HEK293 (cell line): ENCODE data around the gene CXCL12.

Source experiments
- CTCF ChIA-PET: fragments of 350-600 bp; formaldehyde crosslinking; extraction: SDS; loops from one replicate; lab custom pipeline; 2021; ENCODE audit warnings: antibody characterized with exemption; lab: Yijun Ruan, JAX
- POLR2A ChIA-PET: fragments of 300-600 bp; formaldehyde crosslinking; extraction: SDS; loops from one replicate; lab custom pipeline; 2020; ENCODE audit warnings: antibody characterized with exemption, inconsistent platforms; lab: Yijun Ruan, JAX
- H3K27ac ChIP-seq: fragments of 200-500 bp; sonication (Bioruptor generic); 2 replicates; pipeline ENCODE4 v1.5.1; 2014; ENCODE audit warnings: low read depth, low read length, control low read depth, inconsistent platforms; ENCODE audit errors: extremely low read depth
- H3K36me3 ChIP-seq, 2 experiments: fragments of 200-500 bp in 1 of 2; sonication (Bioruptor generic) in 1 of 2; 1 replicate in 1 of 2; 2 replicates in 1 of 2; pipeline ENCODE4 v1.5.1; 2014 to 2017; ENCODE audit warnings: inconsistent platforms in 2 of 2, low read length in 2 of 2; ENCODE audit not compliant: control insufficient read depth in 2 of 2, insufficient read depth in 1 of 2
- H3K4me1 ChIP-seq: fragments of 200-500 bp; sonication (Bioruptor generic); 2 replicates; pipeline ENCODE4 v1.5.1; 2014; ENCODE audit warnings: mild to moderate bottlenecking, low read length, inconsistent platforms; ENCODE audit not compliant: control insufficient read depth, insufficient read depth
- H3K4me3 ChIP-seq: 2 replicates; pipeline ENCODE4 v1.5.1; 2011; ENCODE audit warnings: low read depth, mild to moderate bottlenecking, control low read depth, low read length, moderate library complexity
- H3K9me3 ChIP-seq: fragments of 200-500 bp; sonication (Bioruptor generic); 2 replicates; pipeline ENCODE4 v1.5.1; 2014; ENCODE audit warnings: low read depth, low read length, inconsistent platforms; ENCODE audit not compliant: control insufficient read depth, insufficient read depth
- FEZF1 ChIP-seq: fragments of 450-650 bp; formaldehyde crosslinking; IDR thresholded peaks from 2 replicates; pipeline ENCODE4 v1.5.1; 2016; ENCODE audit warnings: missing biosample characterization, missing genetic modification characterization
- HOXA7 ChIP-seq: sonication (generic); formaldehyde crosslinking; IDR thresholded peaks from 2 replicates; pipeline ENCODE4 v1.8.1; 2022; ENCODE audit warnings: missing genetic modification reagents, borderline replicate concordance
- HOXC10 ChIP-seq: sonication (generic); formaldehyde crosslinking; IDR thresholded peaks from 2 replicates; pipeline ENCODE4 v1.8.1; 2023; ENCODE audit warnings: mild to moderate bottlenecking, missing genetic modification reagents
- KLF10 ChIP-seq: fragments of 450-650 bp; IDR thresholded peaks from 2 replicates; pipeline ENCODE4 v1.5.1; 2018; ENCODE audit warnings: missing biosample characterization, mild to moderate bottlenecking, missing genetic modification characterization
- SETDB1 ChIP-seq: IDR thresholded peaks from one replicate; pipeline ENCODE4 v1.6.1; 2017; ENCODE audit warnings: mild to moderate bottlenecking, low read length, moderate library complexity, mixed read lengths; ENCODE audit not compliant: insufficient read length
- TCF7L2 ChIP-seq: IDR thresholded peaks from 2 replicates; pipeline ENCODE4 v1.6.1; 2011; ENCODE audit warnings: low read depth, mild to moderate bottlenecking, inconsistent platforms, low read length, moderate library complexity, borderline replicate concordance
- ZFHX2 ChIP-seq: fragments of 450-650 bp; formaldehyde crosslinking; conservative IDR thresholded peaks from 2 replicates; pipeline ENCODE4 v1.5.1; 2016; ENCODE audit warnings: missing biosample characterization, missing genetic modification characterization
- ZIC2 ChIP-seq: fragments of 450-650 bp; formaldehyde crosslinking; IDR thresholded peaks from 2 replicates; pipeline ENCODE4 v1.5.1; 2016; ENCODE audit warnings: missing biosample characterization, missing genetic modification characterization
- ZNF155 ChIP-seq: fragments of 450-650 bp; formaldehyde crosslinking; IDR thresholded peaks from 2 replicates; pipeline ENCODE4 v1.5.1; 2016; ENCODE audit warnings: missing biosample characterization, missing genetic modification characterization
- ZNF202 ChIP-seq: fragments of 450-650 bp; formaldehyde crosslinking; IDR thresholded peaks from 2 replicates; pipeline ENCODE4 v1.5.1; 2016; ENCODE audit warnings: missing biosample characterization, missing genetic modification characterization, borderline replicate concordance
- ZNF239 ChIP-seq: fragments of 450-650 bp; formaldehyde crosslinking; IDR thresholded peaks from 2 replicates; pipeline ENCODE4 v1.5.1; 2016; ENCODE audit warnings: missing biosample characterization, missing genetic modification characterization
- ZNF324 ChIP-seq: fragments of 450-650 bp; formaldehyde crosslinking; IDR thresholded peaks from 2 replicates; pipeline ENCODE4 v1.5.1; 2016; ENCODE audit warnings: missing biosample characterization, missing genetic modification characterization
- ZNF398 ChIP-seq: fragments of 450-650 bp; formaldehyde crosslinking; IDR thresholded peaks from 2 replicates; pipeline ENCODE4 v1.5.1; 2017; ENCODE audit warnings: missing biosample characterization, missing genetic modification characterization
- ZNF426 ChIP-seq: fragments of 450-650 bp; formaldehyde crosslinking; IDR thresholded peaks from 2 replicates; pipeline ENCODE4 v1.5.1; 2017; ENCODE audit warnings: missing biosample characterization, missing genetic modification characterization, mild to moderate bottlenecking, inconsistent platforms, moderate library complexity
- ZNF501 ChIP-seq: fragments of 450-650 bp; formaldehyde crosslinking; IDR thresholded peaks from 2 replicates; pipeline ENCODE4 v1.5.1; 2016; ENCODE audit warnings: missing biosample characterization, missing genetic modification characterization
- ZNF548 ChIP-seq: fragments of 450-650 bp; formaldehyde crosslinking; IDR thresholded peaks from 2 replicates; pipeline ENCODE4 v1.5.1; 2016; ENCODE audit warnings: missing biosample characterization, missing genetic modification characterization
- ZNF623 ChIP-seq: fragments of 450-650 bp; formaldehyde crosslinking; IDR thresholded peaks from 2 replicates; pipeline ENCODE4 v1.5.1; 2016; ENCODE audit warnings: missing biosample characterization, missing genetic modification characterization
- ZNF747 ChIP-seq: fragments of 450-650 bp; formaldehyde crosslinking; IDR thresholded peaks from 2 replicates; pipeline ENCODE4 v1.5.1; 2016; ENCODE audit warnings: missing biosample characterization, missing genetic modification characterization
- ZNF76 ChIP-seq: fragments of 450-650 bp; formaldehyde crosslinking; IDR thresholded peaks from 2 replicates; pipeline ENCODE4; 2016; ENCODE audit warnings: low read depth, missing biosample characterization, missing genetic modification characterization, borderline replicate concordance
- ZSCAN5A ChIP-seq: fragments of 450-650 bp; formaldehyde crosslinking; IDR thresholded peaks from 2 replicates; pipeline ENCODE4 v1.5.1; 2016; ENCODE audit warnings: missing biosample characterization, missing genetic modification characterization
- TF ChIP-seq, protein P1 (sequence below): fragments of 450-650 bp; formaldehyde crosslinking; IDR thresholded peaks from 2 replicates; pipeline ENCODE4 v1.5.1; 2016; ENCODE audit warnings: missing biosample characterization, missing genetic modification characterization, low read depth

Gene CXCL12

DNA sequence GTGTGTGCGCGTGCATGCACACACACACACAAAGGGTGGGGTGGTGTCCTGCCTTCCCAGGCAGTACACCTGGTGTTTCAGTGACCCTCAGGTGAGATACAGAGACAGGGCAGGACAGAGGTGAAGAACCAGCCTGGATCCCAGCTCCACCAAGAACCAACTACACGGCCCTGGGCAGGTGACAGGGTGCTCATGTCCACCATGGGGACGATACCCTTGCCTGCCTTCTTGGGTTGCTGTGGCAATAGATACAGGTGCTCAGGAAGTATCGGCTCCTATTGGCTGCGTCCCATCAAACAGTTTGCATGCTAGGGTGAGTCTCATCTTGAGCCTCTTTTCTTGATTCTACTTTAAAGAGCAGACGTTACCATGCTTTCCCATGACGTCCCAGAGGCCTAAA, 33.7 kb upstream of the CXCL12 start (continued):
- TF ChIP-seq, protein P1, sequence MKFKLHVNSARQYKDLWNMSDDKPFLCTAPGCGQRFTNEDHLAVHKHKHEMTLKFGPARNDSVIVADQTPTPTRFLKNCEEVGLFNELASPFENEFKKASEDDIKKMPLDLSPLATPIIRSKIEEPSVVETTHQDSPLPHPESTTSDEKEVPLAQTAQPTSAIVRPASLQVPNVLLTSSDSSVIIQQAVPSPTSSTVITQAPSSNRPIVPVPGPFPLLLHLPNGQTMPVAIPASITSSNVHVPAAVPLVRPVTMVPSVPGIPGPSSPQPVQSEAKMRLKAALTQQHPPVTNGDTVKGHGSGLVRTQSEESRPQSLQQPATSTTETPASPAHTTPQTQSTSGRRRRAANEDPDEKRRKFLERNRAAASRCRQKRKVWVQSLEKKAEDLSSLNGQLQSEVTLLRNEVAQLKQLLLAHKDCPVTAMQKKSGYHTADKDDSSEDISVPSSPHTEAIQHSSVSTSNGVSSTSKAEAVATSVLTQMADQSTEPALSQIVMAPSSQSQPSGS (tag by site-specific recombination): no peak
- TF ChIP-seq KLF10 (tag by site-specific recombination) (no peak), ZNF239 (tag by site-specific recombination) (no peak)
- TF ChIP-seq, all 188 proteins: peak for 0

- POLR2A ChIA-PET: no interaction called here
- no peaks in the 10 kb centered on the region for H3K9me3 ChIP-seq
- no peak for TF ChIP-seq ZNF324 (tag by site-specific recombination)
- no peak for TF ChIP-seq ZNF426 (tag by site-specific recombination)
- TF ChIP-seq ZNF623 (tag by site-specific recombination): peak; percentile 61
- no peak for TF ChIP-seq SETDB1
- TF ChIP-seq TCF7L2: no peak
- TF ChIP-seq ZNF398 (tag by site-specific recombination): no peak
- TF ChIP-seq HOXA7 (CRISPR knock-in tag): no peak
- TF ChIP-seq, all 188 proteins: peak for 1
- CTCF ChIA-PET: no interaction called here
- H3K36me3 ChIP-seq: no peaks in the 10 kb centered on the region
- H3K4me3 ChIP-seq: no peak overlapping the region
- no peak overlapping the region for H3K27ac ChIP-seq
- H3K4me1 ChIP-seq: no peaks in the 10 kb centered on the region
Measured at GRCh38 chr10:44417761-44418160, 32.9 kb upstream of the CXCL12 start.

- CTCF ChIA-PET: interaction anchor here (0.6 to 1.0 kb wide), 2 partner anchors 30 to 39 kb away, joined by 3 to 4 read pairs; no protein-coding TSS in a partner anchor
- TF ChIP-seq ZNF76 (tag by site-specific recombination) (no peak), FEZF1 (tag by site-specific recombination) (no peak), ZNF202 (tag by site-specific recombination) (no peak), ZSCAN5A (tag by site-specific recombination) (no peak), ZNF155 (no peak), ZIC2 (tag by site-specific recombination) (no peak), ZNF747 (tag by site-specific recombination) (no peak), ZNF501 (tag by site-specific recombination) (no peak), ZNF548 (tag by site-specific recombination) (no peak), HOXC10 (CRISPR knock-in tag) (no peak), ZFHX2 (tag by site-specific recombination) (no peak)
- POLR2A ChIA-PET: no interaction called here
- Histone ChIP-seq H3K4me1 (no peaks in the 10 kb centered on the region), H3K4me3 (no peak overlapping the region), H3K9me3 (no peaks in the 10 kb centered on the region), H3K27ac (no peak overlapping the region), H3K36me3 (no peaks in the 10 kb centered on the region)
Measured at GRCh38 chr10:44416936-44417335, 32.0 kb upstream of the CXCL12 start.
